OCI-LY7 (cell line): ENCODE measurements around the gene ABHD15. TPM values are rescaled to one million over a fixed set of nuclear protein-coding genes. Genes with fewer than 3 reads are reported as not detected.
A peak's percentile ranks its signal among the peaks of the same experiment; 100 is the strongest.

Source experiments
- BruUV-seq: library from RNA; stranded (reverse); fragments of 400-500 nt; replicated peaks from 2 replicates; lab custom pipeline; 2021; lab: Mats Ljungman, UMichigan
- CTCF ChIA-PET: fragments of 300-600 bp; sonication (Branson Sonifier 250); formaldehyde crosslinking; loops from one replicate; lab custom pipeline; 2022; ENCODE audit warnings: antibody characterized with exemption; ENCODE audit not compliant: unreplicated experiment; lab: Charles Lee
- POLR2A ChIA-PET: fragments of 300-600 bp; sonication (Branson Sonifier 250); formaldehyde crosslinking; loops from one replicate; lab custom pipeline; 2022; ENCODE audit warnings: antibody characterized with exemption; lab: Charles Lee
- DNase-seq: peaks from one replicate; pipeline ENCODE4 v3.0.0-alpha.2; 2015; ENCODE audit warnings: low spot score
- H2AFZ ChIP-seq: fragments of 200-600 bp; sonication (generic), shearing (Covaris generic); 2 replicates; pipeline ENCODE4 v1.6.1; 2014; ENCODE audit warnings: mild to moderate bottlenecking, antibody characterized with exemption, low read length, moderate library complexity
- H3K27ac ChIP-seq: fragments of 200-600 bp; sonication (generic); 2 replicates; pipeline ENCODE4 v1.5.1; 2014; ENCODE audit warnings: mixed run types, low read depth, mild to moderate bottlenecking, moderate library complexity, low read length, inconsistent platforms; ENCODE audit not compliant: poor library complexity, severe bottlenecking
- H3K36me3 ChIP-seq: fragments of 200-600 bp; sonication (generic); 2 replicates; pipeline ENCODE4 v1.6.1; 2014; ENCODE audit warnings: mild to moderate bottlenecking, antibody characterized with exemption, low read length, moderate library complexity, mixed read lengths; ENCODE audit not compliant: insufficient read depth
- H3K4me1 ChIP-seq: fragments of 200-600 bp; sonication (generic); 2 replicates; pipeline ENCODE4 v1.5.1; 2014; ENCODE audit warnings: mild to moderate bottlenecking, low read length; ENCODE audit not compliant: insufficient read depth, poor library complexity, severe bottlenecking
- H3K4me2 ChIP-seq: fragments of 200-600 bp; sonication (generic); 2 replicates; pipeline ENCODE4 v1.6.1; 2014; ENCODE audit warnings: mild to moderate bottlenecking, low read length
- H3K4me3 ChIP-seq: fragments of 200-600 bp; sonication (generic); 2 replicates; pipeline ENCODE4 v1.5.1; 2014; ENCODE audit warnings: mild to moderate bottlenecking, low read depth, low read length; ENCODE audit not compliant: poor library complexity, severe bottlenecking
- H3K79me2 ChIP-seq: fragments of 200-600 bp; sonication (generic); 2 replicates; pipeline ENCODE4 v1.6.1; 2016; ENCODE audit warnings: low read depth, mild to moderate bottlenecking, low read length, moderate library complexity, mixed read lengths; ENCODE audit not compliant: insufficient read depth
- H3K9me2 ChIP-seq: fragments of 200-600 bp; sonication (generic); 2 replicates; pipeline ENCODE4 v1.6.1; 2016; ENCODE audit warnings: mild to moderate bottlenecking, low read length, mixed read lengths; ENCODE audit not compliant: insufficient read depth
- H3K9me3 ChIP-seq: fragments of 200-600 bp; sonication (generic); 2 replicates; pipeline ENCODE4 v1.6.1; 2014; ENCODE audit warnings: mild to moderate bottlenecking, mixed run types, low read length, mixed read lengths
- H4K20me1 ChIP-seq: fragments of 200-600 bp; sonication (generic); 2 replicates; pipeline ENCODE4 v1.6.1; 2014; ENCODE audit warnings: mild to moderate bottlenecking, antibody characterized with exemption, low read length, moderate library complexity, mixed read lengths; ENCODE audit not compliant: insufficient read depth
- CTCF ChIP-seq: fragments of 200-600 bp; sonication (generic); conservative IDR thresholded peaks from 2 replicates; pipeline ENCODE4 v1.5.1; 2014; ENCODE audit warnings: mild to moderate bottlenecking, antibody characterized with exemption, low read length, moderate library complexity, mixed read lengths
- EZH2phosphoT487 ChIP-seq: fragments of 200-600 bp; sonication (generic); IDR thresholded peaks from 2 replicates; pipeline ENCODE4 v1.6.1; 2018; ENCODE audit warnings: low read depth, borderline replicate concordance, mild to moderate bottlenecking, mixed run types, antibody characterized with exemption, low read length, moderate library complexity, mixed read lengths
- intact Hi-C: fragments of 100-400 bp; cut with micrococcal nuclease; formaldehyde crosslinking; loops from one replicate; pipeline ENCODE4 v1.10.0; 2022; ENCODE audit not compliant: unreplicated experiment
- total RNA-seq, 2 experiments: library from RNA; depleted of rRNA in 1 of 2; stranded (reverse); fragments of >200 nt in 1 of 2; shearing (Covaris generic) in 1 of 2; gene quantifications; 2 replicates each; pipeline ENCODE4 v1.2.3, GENCODE V29; 2014 to 2022

ABHD15 gene
- total RNA-seq, 2 experiments from 2014 or later = 8.5 to 15.3 TPM

GRCh38 chr17:29569245-29569950, 2.6 kb upstream of the ABHD15 start:
- DNase-seq = no peak
- CTCF ChIA-PET = interaction anchor here (0.6 to 1.4 kb wide), 4 partner anchors 21 to 267 kb away, joined by 3 to 10 read pairs (median 4); no protein-coding TSS in a partner anchor
- Histone ChIP-seq H2AFZ (peak overlapping the region; percentile 68; the same call in 1 of the 2 replicates), H3K4me2 (peak overlapping the region; percentile 90), H3K4me1 (peaks cover 22% of the 10 kb centered on the region), H3K9me3 (no peaks in the 10 kb centered on the region), H3K79me2 (no peaks in the 10 kb centered on the region), H3K27ac (no peak overlapping the region), H3K36me3 (peaks cover 15% of the 10 kb centered on the region; the same call in 1 of the 2 replicates), H3K4me3 (peak overlapping the region; percentile 72), H4K20me1 (no peaks in the 10 kb centered on the region), H3K9me2 (no peaks in the 10 kb centered on the region)
- no TSS peak for BruUV-seq
- POLR2A ChIA-PET = interaction anchor here (0.5 kb wide), 1 partner anchor 1303 kb away, joined by 3 read pairs; no protein-coding TSS in a partner anchor
- intact Hi-C loops = loop anchor here (10.0 kb wide), 2 partner anchors 195 to 425 kb away; no protein-coding TSS in a partner anchor
- TF ChIP-seq CTCF = no peak
- no peak for TF ChIP-seq EZH2phosphoT487

- intact Hi-C loops = loop anchor here (1.0 to 10.0 kb wide), 3 partner anchors 22 to 424 kb away; no protein-coding TSS in a partner anchor
- Histone ChIP-seq H2AFZ (peak within 1 kb of the TSS; percentile 71), H3K36me3 (peaks cover 7% of the 10 kb centered on the region; the same call in 1 of the 2 replicates), H3K9me2 (no peaks in the 10 kb centered on the region), H3K9me3 (no peaks in the 10 kb centered on the region), H3K27ac (peak within 1 kb of the TSS; percentile 68), H3K79me2 (no peaks in the 10 kb centered on the region), H3K4me2 (peak within 1 kb of the TSS; percentile 98), H3K4me3 (peak within 1 kb of the TSS; percentile 72), H3K4me1 (peaks cover 29% of the 10 kb centered on the region), H4K20me1 (no peaks in the 10 kb centered on the region)
- BruUV-seq = no TSS peak
- TF ChIP-seq CTCF (no peak), EZH2phosphoT487 (no peak)
- CTCF ChIA-PET = interaction anchor here (0.5 to 1.4 kb wide), 5 partner anchors 22 to 268 kb away, joined by 3 to 10 read pairs (median 4); no protein-coding TSS in a partner anchor
- peak; percentile 93 for DNase-seq
- POLR2A ChIA-PET = interaction anchor here (0.6 to 1.2 kb wide), 3 partner anchors 18 to 199 kb away, joined by 3 to 4 read pairs (median 4); no protein-coding TSS in a partner anchor
Measured at GRCh38 chr17:29568331-29569244, 1.8 kb upstream of the ABHD15 start, which contains the start of gene TP53I13. TP53I13 (plus strand) TSS chr17:29568701; CDS start chr17:29568759, 58 bp downstream.
